ENCODE data around the gene KCNG2. TPM values are rescaled to one million over a fixed set of nuclear protein-coding genes. Genes with fewer than 3 reads are reported as not detected.

Gene KCNG2, protein sequence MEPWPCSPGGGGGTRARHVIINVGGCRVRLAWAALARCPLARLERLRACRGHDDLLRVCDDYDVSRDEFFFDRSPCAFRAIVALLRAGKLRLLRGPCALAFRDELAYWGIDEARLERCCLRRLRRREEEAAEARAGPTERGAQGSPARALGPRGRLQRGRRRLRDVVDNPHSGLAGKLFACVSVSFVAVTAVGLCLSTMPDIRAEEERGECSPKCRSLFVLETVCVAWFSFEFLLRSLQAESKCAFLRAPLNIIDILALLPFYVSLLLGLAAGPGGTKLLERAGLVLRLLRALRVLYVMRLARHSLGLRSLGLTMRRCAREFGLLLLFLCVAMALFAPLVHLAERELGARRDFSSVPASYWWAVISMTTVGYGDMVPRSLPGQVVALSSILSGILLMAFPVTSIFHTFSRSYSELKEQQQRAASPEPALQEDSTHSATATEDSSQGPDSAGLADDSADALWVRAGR
- total RNA-seq (ENCODE audit: low replicate concordance), result 0.99 TPM in 1 of 2 replicates, not detected in the other

DNA sequence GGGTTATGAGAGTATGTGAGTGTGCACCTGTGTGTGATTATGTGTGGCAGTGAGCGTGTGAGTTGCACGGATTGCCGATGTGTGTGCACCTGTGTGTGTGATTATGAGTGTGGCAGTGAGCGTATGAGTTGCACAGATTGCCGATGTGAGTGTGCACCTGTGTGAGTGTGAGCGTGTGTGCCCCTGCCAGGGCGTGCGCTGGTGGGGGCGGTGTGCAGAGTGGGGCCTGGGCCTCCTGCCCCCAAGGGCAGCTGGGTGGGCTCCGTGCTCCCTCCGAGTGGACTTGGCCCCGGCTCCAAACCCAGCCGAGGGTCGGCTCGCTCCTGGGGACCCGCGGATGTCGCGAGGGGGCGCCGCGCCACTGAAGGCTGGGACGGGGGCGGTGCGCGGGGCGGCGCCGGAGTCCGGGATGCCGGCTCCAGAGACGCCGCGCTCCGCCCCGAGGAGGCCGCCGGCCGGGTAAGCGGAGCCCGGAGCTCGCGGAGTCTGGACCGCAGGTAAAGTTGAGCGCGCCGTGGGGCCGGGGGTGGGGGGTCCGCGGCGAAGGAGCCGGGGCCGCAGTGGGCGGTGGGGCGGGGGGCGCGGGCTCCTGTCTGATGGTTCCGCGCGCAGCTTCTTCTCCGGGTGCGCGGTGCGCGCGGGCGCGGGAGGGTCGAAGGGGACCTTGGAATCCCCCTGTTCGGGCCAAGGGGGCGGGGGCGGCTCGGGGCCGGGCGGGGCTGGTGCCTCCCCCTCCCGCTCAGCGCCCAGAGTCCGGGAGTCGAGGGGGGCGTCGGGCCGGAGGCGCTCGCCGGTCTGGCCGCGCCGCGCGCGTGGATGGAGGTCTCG lies at the start of gene KCNG2:
KCNG2 (plus strand) TSS at position 421 of the 828 bp plus-strand sequence. CDS start 65,730 bp downstream, outside the sequence.
- Histone ChIP-seq H3K4me2 (peak within 1 kb of the TSS; percentile 80), H3K36me3 (no peaks in the 10 kb centered on the region), H3K4me1 (peaks cover 9% of the 10 kb centered on the region), H4K20me1 (ENCODE audit: low read depth) (peaks cover 25% of the 10 kb centered on the region), H3K27ac (no peak within 1 kb of the TSS), H3F3A (ENCODE audit: low read depth) (peaks cover 6% of the 10 kb centered on the region), H3K9ac (no peak within 1 kb of the TSS), H3K4me3 (peak within 1 kb of the TSS; percentile 65), H3K27me3 (peaks cover 76% of the 10 kb centered on the region), H3K9me3 (ENCODE audit: low read depth) (no peaks in the 10 kb centered on the region), H2AFZ (replicated peaks) (peak within 1 kb of the TSS; percentile 70), H3K79me2 (ENCODE audit: low read depth) (no peaks in the 10 kb centered on the region)
- no peak for TF ChIP-seq EZH2 (IDR thresholded peaks at IDR 0.05)
- TF ChIP-seq, protein P1, sequence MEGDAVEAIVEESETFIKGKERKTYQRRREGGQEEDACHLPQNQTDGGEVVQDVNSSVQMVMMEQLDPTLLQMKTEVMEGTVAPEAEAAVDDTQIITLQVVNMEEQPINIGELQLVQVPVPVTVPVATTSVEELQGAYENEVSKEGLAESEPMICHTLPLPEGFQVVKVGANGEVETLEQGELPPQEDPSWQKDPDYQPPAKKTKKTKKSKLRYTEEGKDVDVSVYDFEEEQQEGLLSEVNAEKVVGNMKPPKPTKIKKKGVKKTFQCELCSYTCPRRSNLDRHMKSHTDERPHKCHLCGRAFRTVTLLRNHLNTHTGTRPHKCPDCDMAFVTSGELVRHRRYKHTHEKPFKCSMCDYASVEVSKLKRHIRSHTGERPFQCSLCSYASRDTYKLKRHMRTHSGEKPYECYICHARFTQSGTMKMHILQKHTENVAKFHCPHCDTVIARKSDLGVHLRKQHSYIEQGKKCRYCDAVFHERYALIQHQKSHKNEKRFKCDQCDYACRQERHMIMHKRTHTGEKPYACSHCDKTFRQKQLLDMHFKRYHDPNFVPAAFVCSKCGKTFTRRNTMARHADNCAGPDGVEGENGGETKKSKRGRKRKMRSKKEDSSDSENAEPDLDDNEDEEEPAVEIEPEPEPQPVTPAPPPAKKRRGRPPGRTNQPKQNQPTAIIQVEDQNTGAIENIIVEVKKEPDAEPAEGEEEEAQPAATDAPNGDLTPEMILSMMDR (IDR thresholded peaks at IDR 0.05), result peak; percentile 60
- no peak within 1 kb of the TSS for H3K27ac Mint-ChIP-seq
- DNase-seq (ENCODE audit: low spot score), result peak; percentile 87
- no peaks in the 10 kb centered on the region for H3K36me3 Mint-ChIP-seq
- H3K4me1 Mint-ChIP-seq, result peaks cover 10% of the 10 kb centered on the region
- peaks cover 34% of the 10 kb centered on the region for H3K27me3 Mint-ChIP-seq (ENCODE audit: insufficient read depth, low read depth)
- H3K4me3 Mint-ChIP-seq, result peak within 1 kb of the TSS; percentile 87
- H3K9me3 Mint-ChIP-seq, result no peaks in the 10 kb centered on the region

DNA sequence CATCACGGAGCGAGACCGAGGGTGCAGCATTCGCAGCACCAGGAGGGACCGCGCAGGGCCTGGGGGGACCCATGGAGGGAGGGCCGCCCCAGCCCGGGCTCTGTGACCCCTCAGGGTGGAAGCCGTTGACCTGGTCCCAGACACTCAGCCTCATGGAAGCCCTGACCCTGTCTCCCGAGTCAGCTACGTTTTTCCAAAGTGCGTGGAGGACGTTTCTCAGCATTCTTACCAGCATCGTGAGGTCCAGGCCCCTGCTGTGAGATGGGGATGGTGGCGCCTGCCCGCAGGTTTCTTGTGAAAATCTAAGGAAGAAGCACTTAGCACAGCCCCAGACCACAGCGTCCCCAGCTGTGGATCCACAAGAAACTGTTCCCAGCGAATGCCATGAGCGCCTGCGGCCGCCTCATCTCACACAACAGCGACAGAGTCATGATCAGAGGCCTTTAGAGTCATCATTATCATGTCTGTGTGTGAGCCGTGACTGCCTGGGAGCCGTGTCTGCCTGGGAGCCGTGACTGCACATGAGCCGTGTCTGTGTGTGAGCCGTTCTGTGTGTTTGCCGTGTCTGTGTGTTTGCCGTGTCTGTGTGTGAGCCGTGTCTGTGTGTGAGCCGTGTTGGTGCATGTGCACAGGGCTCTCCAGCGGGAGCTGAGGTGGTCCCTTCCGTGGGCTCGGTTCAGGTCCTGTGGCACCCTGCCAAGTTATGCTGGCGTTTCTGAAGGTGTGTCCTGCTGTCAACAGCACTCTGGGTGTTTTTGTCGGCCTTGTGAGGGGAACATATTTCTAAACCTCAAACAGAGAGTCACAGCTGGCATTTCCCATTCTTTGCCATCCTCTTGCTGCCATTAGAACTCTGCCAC lies 49.2 kb upstream of the KCNG2 start:
- Mint-ChIP-seq H3K36me3 (peaks cover 17% of the 10 kb centered on the region), H3K27me3 (ENCODE audit: insufficient read depth, low read depth) (no peaks in the 10 kb centered on the region), H3K9me3 (peaks cover 2% of the 10 kb centered on the region), H3K4me1 (no peaks in the 10 kb centered on the region), H3K27ac (no peak overlapping the region), H3K4me3 (no peak overlapping the region)
- TF ChIP-seq EZH2 (IDR thresholded peaks at IDR 0.05), result no peak
- Histone ChIP-seq H3K27me3 (no peaks in the 10 kb centered on the region), H3K9me3 (ENCODE audit: low read depth) (no peaks in the 10 kb centered on the region), H3K4me3 (no peak overlapping the region), H2AFZ (replicated peaks) (no peak overlapping the region), H4K20me1 (ENCODE audit: low read depth) (no peaks in the 10 kb centered on the region), H3K9ac (no peak overlapping the region), H3K4me2 (no peak overlapping the region), H3K4me1 (no peaks in the 10 kb centered on the region), H3K79me2 (ENCODE audit: low read depth) (no peaks in the 10 kb centered on the region), H3F3A (ENCODE audit: low read depth) (no peaks in the 10 kb centered on the region), H3K36me3 (no peaks in the 10 kb centered on the region), H3K27ac (no peak overlapping the region)
- no peak for DNase-seq (ENCODE audit: low spot score)

DNA sequence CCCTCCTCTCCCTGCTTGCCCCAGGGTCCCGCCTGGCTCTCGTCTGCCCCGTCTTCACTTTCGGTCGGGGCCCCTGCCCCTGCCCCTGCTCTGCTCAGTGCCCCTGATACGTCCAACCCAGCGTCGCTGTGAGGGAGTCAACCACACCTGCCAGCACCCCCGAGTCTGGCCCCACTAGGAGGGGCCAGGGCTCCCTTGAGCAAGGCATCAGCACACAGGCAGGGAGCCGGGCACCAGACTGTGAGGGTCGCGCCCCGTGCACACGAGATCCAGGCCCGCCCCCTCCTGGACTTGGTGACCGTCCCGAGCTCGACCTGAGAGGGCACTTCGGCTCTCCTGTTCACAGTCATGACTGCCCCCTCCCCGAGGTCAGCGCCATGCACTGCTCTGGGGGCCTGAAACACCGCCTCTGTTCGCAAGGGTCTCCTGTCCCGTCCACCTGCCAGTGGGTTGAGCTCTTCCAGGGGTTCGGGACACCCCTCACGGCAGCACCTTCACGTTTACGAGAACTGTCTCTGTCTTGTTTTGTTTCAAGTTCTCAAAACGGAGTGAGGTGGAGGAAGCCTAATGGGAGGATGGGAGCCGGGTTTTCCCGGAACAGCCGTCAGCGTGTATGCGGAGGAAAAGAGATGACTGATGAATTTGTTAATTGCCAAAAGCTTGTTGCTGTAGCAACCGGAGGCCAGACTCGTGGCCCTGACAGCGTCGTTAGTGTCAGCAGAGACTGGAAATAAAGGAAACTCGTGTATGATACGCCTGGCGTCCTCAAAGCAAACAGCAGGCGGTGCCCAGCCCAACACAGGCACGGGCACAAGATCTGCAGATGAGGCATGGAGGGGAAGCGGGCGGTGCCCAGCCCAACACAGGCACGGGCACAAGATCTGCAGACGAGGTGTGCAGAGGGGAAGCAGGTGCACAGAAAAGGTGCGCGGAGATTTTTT lies 48.2 kb upstream of the KCNG2 start:
- peaks cover 2% of the 10 kb centered on the region for H3K9me3 Mint-ChIP-seq
- no peak overlapping the region for H2AFZ ChIP-seq (replicated peaks)
- no peak for DNase-seq (ENCODE audit: low spot score)
- no peak overlapping the region for H3K27ac ChIP-seq
- H3K4me3 Mint-ChIP-seq, result no peak overlapping the region
- no peak overlapping the region for H3K9ac ChIP-seq
- no peaks in the 10 kb centered on the region for H3K4me1 Mint-ChIP-seq
- H3K27me3 Mint-ChIP-seq (ENCODE audit: insufficient read depth, low read depth), result no peaks in the 10 kb centered on the region
- H3K9me3 ChIP-seq (ENCODE audit: low read depth), result no peaks in the 10 kb centered on the region
- no peaks in the 10 kb centered on the region for H3K79me2 ChIP-seq (ENCODE audit: low read depth)
- H3F3A ChIP-seq (ENCODE audit: low read depth), result no peaks in the 10 kb centered on the region
- no peak overlapping the region for H3K4me2 ChIP-seq
- H3K4me1 ChIP-seq, result no peaks in the 10 kb centered on the region
- H3K27me3 ChIP-seq, result no peaks in the 10 kb centered on the region
- peak overlapping the region; percentile 50 for H3K27ac Mint-ChIP-seq
- no peaks in the 10 kb centered on the region for H4K20me1 ChIP-seq (ENCODE audit: low read depth)
- H3K4me3 ChIP-seq, result no peak overlapping the region
- no peak for TF ChIP-seq EZH2 (IDR thresholded peaks at IDR 0.05)
- no peak for TF ChIP-seq EZH2phosphoT487 (IDR thresholded peaks at IDR 0.05)
- TF ChIP-seq, protein P1 (IDR thresholded peaks at IDR 0.05), result no peak
- peaks cover 10% of the 10 kb centered on the region for H3K36me3 Mint-ChIP-seq
- no peaks in the 10 kb centered on the region for H3K36me3 ChIP-seq

Data from neural progenitor cell (in vitro differentiated cells).